GM19397 (cell line): ENCODE results near the gene GALNT6.
"Not testable (repeated sequence)": the region's sequence is repeated elsewhere in the genome, so short reads cannot be mapped to it uniquely, and the experiment has no call there.

Source experiments
- ATAC-seq: cut with Tn5 transposase; IDR thresholded peaks from one replicate; pipeline ENCODE4 v1.9.1; 2021; ENCODE audit warnings: mild to moderate bottlenecking, moderate library complexity; ENCODE audit not compliant: unreplicated experiment

The GALNT6 gene

GRCh38 chr12:51359851-51360250 is 31.4 kb downstream of the GALNT6 start:
- no peak for ATAC-seq

GRCh38 chr12:51358496-51358895 is 32.7 kb downstream of the GALNT6 start:
- no peak for ATAC-seq

GRCh38 chr12:51357374-51358047 is 33.7 kb downstream of the GALNT6 start:
- no peak for ATAC-seq

- no peak for ATAC-seq
Measured at GRCh38 chr12:51351913-51352532, 39.2 kb downstream of the GALNT6 start.

- ATAC-seq: no peak
Measured at GRCh38 chr12:51349026-51349425, 42.2 kb downstream of the GALNT6 start.

- ATAC-seq: no peak
Measured at GRCh38 chr12:51348116-51348515, 43.1 kb downstream of the GALNT6 start.

GRCh38 chr12:51346581-51346980 is 44.6 kb downstream of the GALNT6 start, which contains the start of gene CELA1:
Gene CELA1, minus strand, starts transcription at chr12:51346679. Its CDS starts 41 bp downstream, at chr12:51346638.
- ATAC-seq: no peak

- no peak for ATAC-seq
Measured at GRCh38 chr12:51345681-51346080, 45.5 kb downstream of the GALNT6 start.

- no peak for ATAC-seq
Measured at GRCh38 chr12:51343201-51343600, 48.0 kb downstream of the GALNT6 start.

- no peak for ATAC-seq
Measured at GRCh38 chr12:51342416-51342815, 48.8 kb downstream of the GALNT6 start.

GRCh38 chr12:51341251-51342007 is 49.8 kb downstream of the GALNT6 start:
- ATAC-seq: no peak

GRCh38 chr12:51339750-51340149 is 51.5 kb downstream of the GALNT6 start:
- ATAC-seq: no peak

- ATAC-seq: not testable (repeated sequence)
Measured at GRCh38 chr12:51337336-51337735, 53.9 kb downstream of the GALNT6 start.

GRCh38 chr12:51335931-51336330 is 55.3 kb downstream of the GALNT6 start:
- ATAC-seq: no peak

- no peak for ATAC-seq
Measured at GRCh38 chr12:51334764-51335163, 56.4 kb downstream of the GALNT6 start.

GRCh38 chr12:51333536-51333935 is 57.7 kb downstream of the GALNT6 start:
- ATAC-seq: no peak

- ATAC-seq: no peak
Measured at GRCh38 chr12:51330186-51330585, 61.0 kb downstream of the GALNT6 start.

GRCh38 chr12:51329742-51330141 is 61.5 kb downstream of the GALNT6 start:
- ATAC-seq: no peak

GRCh38 chr12:51328587-51328986 is 62.6 kb downstream of the GALNT6 start:
- ATAC-seq: no peak

GRCh38 chr12:51326698-51327439 is 64.3 kb downstream of the GALNT6 start:
- ATAC-seq: peak; percentile 34

GRCh38 chr12:51324953-51325352 is 66.3 kb downstream of the GALNT6 start:
- no peak for ATAC-seq
